Measurements from ENCODE around the gene ENOX1. TPM values are rescaled to one million over a fixed set of nuclear protein-coding genes. Genes with fewer than 3 reads are reported as not detected.

Gene ENOX1
- total RNA-seq, 1 donor from 2014 or later = 1.7 TPM

GRCh38 chr13:43264458-43264857, 522.3 kb downstream of the ENOX1 start:
- Mint-ChIP-seq H3K4me3 (ENCODE audit: unreplicated experiment) (no peak overlapping the region), H3K9me3 (ENCODE audit: unreplicated experiment) (no peaks in the 10 kb centered on the region), H3K36me3 (ENCODE audit: low read depth, unreplicated experiment) (no peaks in the 10 kb centered on the region), H3K27ac (ENCODE audit: unreplicated experiment) (no peak overlapping the region), H3K27me3 (ENCODE audit: unreplicated experiment) (no peaks in the 10 kb centered on the region), H3K4me1 (ENCODE audit: unreplicated experiment) (peaks cover 6% of the 10 kb centered on the region)
- DNase-seq (ENCODE audit: low spot score) = no peak
- TF ChIP-seq, protein P1, sequence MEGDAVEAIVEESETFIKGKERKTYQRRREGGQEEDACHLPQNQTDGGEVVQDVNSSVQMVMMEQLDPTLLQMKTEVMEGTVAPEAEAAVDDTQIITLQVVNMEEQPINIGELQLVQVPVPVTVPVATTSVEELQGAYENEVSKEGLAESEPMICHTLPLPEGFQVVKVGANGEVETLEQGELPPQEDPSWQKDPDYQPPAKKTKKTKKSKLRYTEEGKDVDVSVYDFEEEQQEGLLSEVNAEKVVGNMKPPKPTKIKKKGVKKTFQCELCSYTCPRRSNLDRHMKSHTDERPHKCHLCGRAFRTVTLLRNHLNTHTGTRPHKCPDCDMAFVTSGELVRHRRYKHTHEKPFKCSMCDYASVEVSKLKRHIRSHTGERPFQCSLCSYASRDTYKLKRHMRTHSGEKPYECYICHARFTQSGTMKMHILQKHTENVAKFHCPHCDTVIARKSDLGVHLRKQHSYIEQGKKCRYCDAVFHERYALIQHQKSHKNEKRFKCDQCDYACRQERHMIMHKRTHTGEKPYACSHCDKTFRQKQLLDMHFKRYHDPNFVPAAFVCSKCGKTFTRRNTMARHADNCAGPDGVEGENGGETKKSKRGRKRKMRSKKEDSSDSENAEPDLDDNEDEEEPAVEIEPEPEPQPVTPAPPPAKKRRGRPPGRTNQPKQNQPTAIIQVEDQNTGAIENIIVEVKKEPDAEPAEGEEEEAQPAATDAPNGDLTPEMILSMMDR (IDR thresholded peaks at IDR 0.05; ENCODE audit: unreplicated experiment) = no peak

DNA sequence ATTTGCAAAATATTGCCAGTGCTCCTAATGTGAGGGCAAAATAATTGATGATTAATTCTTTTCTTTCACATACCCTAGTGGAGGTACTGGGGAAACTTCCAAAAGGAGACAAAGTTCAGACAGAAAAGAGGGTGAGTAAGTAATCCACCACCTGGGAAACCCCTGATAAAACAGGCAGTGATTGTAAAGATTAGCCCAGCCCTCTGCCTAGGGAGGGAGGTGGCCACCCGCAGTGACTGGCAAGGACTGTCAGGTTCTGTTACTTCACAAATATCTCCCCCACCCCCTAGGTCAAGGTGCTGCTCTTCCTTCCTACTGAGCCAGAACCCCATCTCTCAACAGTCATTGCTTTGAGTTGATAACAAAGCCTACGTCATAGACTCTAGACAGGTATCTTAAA, 523.7 kb downstream of the ENOX1 start:
- Mint-ChIP-seq H3K9me3 (ENCODE audit: unreplicated experiment) (no peaks in the 10 kb centered on the region), H3K36me3 (ENCODE audit: low read depth, unreplicated experiment) (no peaks in the 10 kb centered on the region), H3K4me3 (ENCODE audit: unreplicated experiment) (no peak overlapping the region), H3K27ac (ENCODE audit: unreplicated experiment) (no peak overlapping the region), H3K27me3 (ENCODE audit: unreplicated experiment) (no peaks in the 10 kb centered on the region), H3K4me1 (ENCODE audit: unreplicated experiment) (peaks cover 6% of the 10 kb centered on the region)
- DNase-seq (ENCODE audit: low spot score) = no peak
- TF ChIP-seq, protein P1 (IDR thresholded peaks at IDR 0.05; ENCODE audit: unreplicated experiment) = no peak

DNA sequence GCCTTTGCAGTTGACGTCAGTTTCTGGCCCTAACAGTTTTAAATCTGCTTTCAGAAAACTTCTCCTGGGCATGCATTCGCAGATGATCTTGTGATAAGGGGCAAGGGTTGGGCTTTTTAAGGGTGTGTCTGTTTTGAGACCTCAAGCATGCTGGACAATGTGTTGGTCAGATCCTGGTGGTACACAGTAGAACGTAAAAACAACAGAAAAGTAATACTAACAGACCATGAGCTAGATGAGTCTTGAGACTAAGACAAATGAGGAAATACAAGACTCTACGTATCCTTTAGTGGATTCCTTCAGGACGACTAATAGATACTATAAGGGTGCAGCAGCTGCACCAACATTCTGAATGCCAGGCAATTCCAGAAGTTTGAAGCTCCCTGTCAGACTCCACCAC, 525.8 kb downstream of the ENOX1 start:
- Mint-ChIP-seq H3K4me1 (ENCODE audit: unreplicated experiment) (no peaks in the 10 kb centered on the region), H3K27ac (ENCODE audit: unreplicated experiment) (no peak overlapping the region)

GRCh38 chr13:43258771-43259170, 528.0 kb downstream of the ENOX1 start:
- no peak for DNase-seq (ENCODE audit: low spot score)
- H3K27me3 Mint-ChIP-seq (ENCODE audit: unreplicated experiment) = peaks cover 2% of the 10 kb centered on the region
- TF ChIP-seq, protein P1 (IDR thresholded peaks at IDR 0.05; ENCODE audit: unreplicated experiment) = no peak
- H3K4me1 Mint-ChIP-seq (ENCODE audit: unreplicated experiment) = no peaks in the 10 kb centered on the region
- no peaks in the 10 kb centered on the region for H3K36me3 Mint-ChIP-seq (ENCODE audit: low read depth, unreplicated experiment)
- H3K9me3 Mint-ChIP-seq (ENCODE audit: unreplicated experiment) = no peaks in the 10 kb centered on the region
- no peak overlapping the region for H3K27ac Mint-ChIP-seq (ENCODE audit: unreplicated experiment)
- no peak overlapping the region for H3K4me3 Mint-ChIP-seq (ENCODE audit: unreplicated experiment)

More for the DNA sequence above, 525.8 kb downstream of the ENOX1 start:
- Mint-ChIP-seq H3K4me3 (ENCODE audit: unreplicated experiment) (no peak overlapping the region), H3K36me3 (ENCODE audit: low read depth, unreplicated experiment) (no peaks in the 10 kb centered on the region), H3K27me3 (ENCODE audit: unreplicated experiment) (peaks cover 2% of the 10 kb centered on the region), H3K9me3 (ENCODE audit: unreplicated experiment) (no peaks in the 10 kb centered on the region)
- TF ChIP-seq, protein P1 (IDR thresholded peaks at IDR 0.05; ENCODE audit: unreplicated experiment) = no peak
- no peak for DNase-seq (ENCODE audit: low spot score)

DNA sequence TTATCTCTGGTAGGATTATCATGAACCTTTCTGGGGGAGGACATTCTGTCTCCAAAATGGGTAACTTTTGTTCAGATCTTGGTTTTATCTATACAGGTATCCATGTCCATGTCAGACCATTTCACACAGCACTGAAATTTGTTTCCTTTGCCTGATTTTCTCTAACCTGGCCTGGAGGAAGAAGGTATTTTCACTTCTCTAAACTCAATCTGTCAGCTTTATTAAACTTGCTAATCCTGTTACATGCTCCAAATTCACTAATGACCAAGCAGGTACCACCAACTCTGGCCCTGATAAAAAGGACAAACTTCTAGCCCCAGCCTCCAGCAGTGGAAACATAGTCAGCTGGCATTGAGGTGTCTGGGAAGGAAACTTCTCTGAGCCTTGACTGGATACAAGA, 529.0 kb downstream of the ENOX1 start:
- H3K4me1 Mint-ChIP-seq (ENCODE audit: unreplicated experiment) = no peaks in the 10 kb centered on the region
- no peak for DNase-seq (ENCODE audit: low spot score)
- TF ChIP-seq, protein P1 (IDR thresholded peaks at IDR 0.05; ENCODE audit: unreplicated experiment) = no peak
- H3K9me3 Mint-ChIP-seq (ENCODE audit: unreplicated experiment) = no peaks in the 10 kb centered on the region
- H3K36me3 Mint-ChIP-seq (ENCODE audit: low read depth, unreplicated experiment) = no peaks in the 10 kb centered on the region
- no peak overlapping the region for H3K27ac Mint-ChIP-seq (ENCODE audit: unreplicated experiment)
- no peak overlapping the region for H3K4me3 Mint-ChIP-seq (ENCODE audit: unreplicated experiment)
- peaks cover 2% of the 10 kb centered on the region for H3K27me3 Mint-ChIP-seq (ENCODE audit: unreplicated experiment)
